HUES48 (cell line): ENCODE results near the gene PPP1R9B.

Source experiments
- H3K27ac ChIP-seq: one replicate; pipeline ENCODE4 v1.7.0; 2013; ENCODE audit warnings: low read depth, low read length, inconsistent platforms
- H3K27me3 ChIP-seq: 2 replicates; pipeline ENCODE4 v1.6.1; 2013; ENCODE audit warnings: mild to moderate bottlenecking, low read length; ENCODE audit not compliant: control insufficient read depth, insufficient read depth
- H3K36me3 ChIP-seq: 2 replicates; pipeline ENCODE4 v1.6.1; 2013; ENCODE audit warnings: low read length; ENCODE audit not compliant: control insufficient read depth, insufficient read depth
- H3K4me1 ChIP-seq: 2 replicates; pipeline ENCODE4 v1.6.1; 2013; ENCODE audit warnings: mild to moderate bottlenecking, low read length; ENCODE audit not compliant: control insufficient read depth, insufficient read depth
- H3K4me3 ChIP-seq: 2 replicates; pipeline ENCODE4 v1.5.1; 2013; ENCODE audit warnings: mild to moderate bottlenecking, low read depth, low read length
- H3K9ac ChIP-seq: 2 replicates; pipeline ENCODE4 v1.6.1; 2013; ENCODE audit warnings: mild to moderate bottlenecking, low read depth, low read length, moderate library complexity
- H3K9me3 ChIP-seq: 2 replicates; pipeline ENCODE4 v1.6.1; 2013; ENCODE audit warnings: low read length; ENCODE audit not compliant: control insufficient read depth, insufficient read depth

The PPP1R9B gene

DNA sequence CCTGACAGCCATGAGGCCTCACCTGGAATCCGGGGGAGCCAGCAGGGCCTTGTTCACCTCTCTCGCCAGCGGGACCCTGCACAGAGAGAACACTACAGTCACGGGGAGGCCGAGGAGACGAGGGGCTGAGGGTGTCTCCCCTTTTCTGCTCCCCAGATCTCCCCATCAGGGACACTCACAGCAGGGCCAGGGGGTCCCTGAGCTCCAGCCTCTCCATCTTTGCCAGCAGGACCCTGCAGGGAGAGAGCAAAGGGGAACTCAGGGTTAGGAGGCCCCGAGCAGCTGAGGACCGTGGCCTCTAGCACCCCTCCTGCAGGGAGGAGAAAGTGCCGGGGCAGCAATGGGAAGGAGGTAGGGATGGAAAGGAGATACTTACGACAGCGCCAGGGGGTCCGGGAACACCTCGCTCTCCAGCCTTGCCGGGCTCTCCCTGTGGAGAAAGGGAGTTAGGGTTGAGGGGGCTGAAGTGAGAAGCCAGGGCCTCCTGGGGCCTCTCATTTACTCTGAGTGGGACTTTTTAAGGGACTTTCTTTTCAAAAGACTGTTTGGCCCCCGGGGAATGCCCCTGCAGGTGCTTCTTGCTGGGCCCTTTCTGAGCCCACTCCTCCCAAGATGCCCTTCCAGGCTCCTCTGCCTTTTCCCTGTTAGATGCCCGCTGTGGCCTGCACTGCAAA lies 42.3 kb upstream of the PPP1R9B start:
- H3K27ac ChIP-seq, result no peak overlapping the region
- no peaks in the 10 kb centered on the region for H3K9me3 ChIP-seq
- no peak overlapping the region for H3K4me3 ChIP-seq
- H3K4me1 ChIP-seq, result no peaks in the 10 kb centered on the region
- H3K27me3 ChIP-seq, result no peaks in the 10 kb centered on the region
- H3K9ac ChIP-seq, result no peak overlapping the region
- H3K36me3 ChIP-seq, result peaks cover 89% of the 10 kb centered on the region

DNA sequence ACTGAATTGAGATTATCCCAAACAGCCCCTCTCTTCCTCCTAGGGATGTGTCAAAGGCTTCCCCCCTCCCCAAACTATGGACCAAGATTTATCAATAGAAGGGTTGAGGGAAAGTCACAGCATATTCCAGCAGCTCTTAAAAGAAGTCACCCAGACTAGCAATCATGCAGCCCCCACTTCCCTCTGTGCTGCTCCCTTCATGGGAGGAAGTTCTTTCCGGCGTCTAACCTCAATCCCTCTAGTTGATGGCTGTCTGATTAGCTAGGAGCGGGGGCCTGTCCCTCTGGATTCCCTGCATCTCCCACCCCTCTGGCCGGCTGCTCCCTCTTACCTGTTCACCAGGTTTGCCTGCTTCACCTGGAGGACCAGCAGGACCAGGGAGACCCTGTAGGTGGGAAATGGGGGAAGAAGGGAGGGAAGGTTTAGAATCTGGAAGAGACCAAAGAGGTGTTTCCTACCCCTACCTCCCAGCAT lies 41.7 kb upstream of the PPP1R9B start:
- Histone ChIP-seq H3K4me1 (no peaks in the 10 kb centered on the region), H3K9me3 (no peaks in the 10 kb centered on the region), H3K36me3 (peaks cover 89% of the 10 kb centered on the region), H3K9ac (no peak overlapping the region), H3K27me3 (no peaks in the 10 kb centered on the region), H3K4me3 (no peak overlapping the region), H3K27ac (no peak overlapping the region)

DNA sequence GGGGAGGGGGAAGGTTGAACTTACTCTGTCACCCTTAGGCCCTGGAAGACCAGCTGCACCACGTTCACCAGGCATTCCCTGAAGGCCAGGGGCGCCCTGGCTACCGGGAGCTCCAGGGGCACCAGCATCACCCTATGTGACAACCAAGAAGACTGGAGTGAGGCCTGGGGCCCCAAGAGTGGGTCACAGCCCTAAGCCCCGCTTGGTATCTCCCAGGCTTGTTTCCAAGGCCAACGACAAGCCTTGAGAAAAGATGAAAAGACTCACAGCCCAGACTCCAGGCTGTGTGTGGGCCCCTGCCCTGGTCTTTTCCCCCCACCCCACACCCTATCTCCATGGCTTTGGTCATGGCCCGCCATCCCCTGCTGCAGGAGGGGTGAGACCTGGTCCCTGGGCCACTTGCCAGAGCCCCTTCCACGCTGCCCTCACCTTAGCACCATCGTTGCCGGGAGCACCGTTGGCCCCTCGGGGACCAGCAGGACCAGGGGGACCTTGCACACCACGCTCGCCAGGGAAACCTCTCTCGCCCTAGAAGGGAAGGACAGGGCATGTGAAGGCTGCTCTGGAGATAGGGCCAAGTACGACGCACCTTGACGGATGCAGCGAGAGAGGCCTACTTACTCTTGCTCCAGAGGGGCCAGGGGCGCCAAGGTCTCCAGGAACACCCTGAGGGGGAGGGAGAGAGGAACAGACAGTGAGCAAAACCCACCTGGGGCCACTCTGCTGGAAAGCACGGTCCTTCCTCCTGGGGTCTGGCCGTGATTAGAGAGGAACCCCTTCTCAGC lies 41.1 kb upstream of the PPP1R9B start:
- no peak overlapping the region for H3K27ac ChIP-seq
- no peak overlapping the region for H3K4me3 ChIP-seq
- H3K36me3 ChIP-seq, result peaks cover 88% of the 10 kb centered on the region
- H3K27me3 ChIP-seq, result no peaks in the 10 kb centered on the region
- H3K9me3 ChIP-seq, result no peaks in the 10 kb centered on the region
- no peaks in the 10 kb centered on the region for H3K4me1 ChIP-seq
- no peak overlapping the region for H3K9ac ChIP-seq

DNA sequence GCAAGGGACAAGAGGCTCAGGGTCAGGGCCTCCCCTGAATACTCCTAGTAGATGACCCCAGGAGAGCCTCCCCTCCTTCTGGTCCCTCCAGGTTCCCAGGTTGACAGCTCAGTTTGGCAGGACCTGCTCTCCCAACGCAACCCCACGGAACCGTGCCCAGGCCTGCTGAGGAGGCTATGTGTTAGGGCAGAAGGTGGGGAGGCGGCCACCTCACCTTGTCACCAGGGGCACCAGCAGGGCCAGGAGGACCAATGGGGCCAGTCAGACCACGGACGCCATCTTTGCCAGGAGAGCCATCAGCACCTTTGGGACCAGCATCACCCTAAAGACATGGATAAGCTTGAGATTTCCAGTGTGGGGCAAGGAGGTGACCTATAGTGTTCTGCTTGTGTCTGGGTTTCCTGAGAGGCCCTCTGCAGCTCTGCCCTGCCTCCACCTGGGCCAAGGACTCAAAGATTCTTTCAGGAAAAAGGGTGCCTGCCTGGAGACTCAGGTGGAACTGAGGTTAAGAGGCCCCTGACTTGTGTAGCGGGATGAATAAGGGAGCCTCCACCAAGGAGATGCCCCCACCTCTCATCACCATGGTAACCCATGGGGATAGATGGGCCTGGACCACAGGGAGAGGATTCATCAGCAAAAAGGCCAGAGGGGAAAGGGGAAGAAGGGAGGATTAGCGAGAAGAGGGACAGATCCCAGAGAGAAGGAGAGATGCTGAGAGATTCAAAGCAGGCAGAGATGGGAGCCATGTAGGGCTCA lies 40.3 kb upstream of the PPP1R9B start:
- no peak overlapping the region for H3K27ac ChIP-seq
- peaks cover 89% of the 10 kb centered on the region for H3K36me3 ChIP-seq
- H3K9me3 ChIP-seq, result no peaks in the 10 kb centered on the region
- no peaks in the 10 kb centered on the region for H3K4me1 ChIP-seq
- H3K9ac ChIP-seq, result no peak overlapping the region
- H3K27me3 ChIP-seq, result no peaks in the 10 kb centered on the region
- no peak overlapping the region for H3K4me3 ChIP-seq

DNA sequence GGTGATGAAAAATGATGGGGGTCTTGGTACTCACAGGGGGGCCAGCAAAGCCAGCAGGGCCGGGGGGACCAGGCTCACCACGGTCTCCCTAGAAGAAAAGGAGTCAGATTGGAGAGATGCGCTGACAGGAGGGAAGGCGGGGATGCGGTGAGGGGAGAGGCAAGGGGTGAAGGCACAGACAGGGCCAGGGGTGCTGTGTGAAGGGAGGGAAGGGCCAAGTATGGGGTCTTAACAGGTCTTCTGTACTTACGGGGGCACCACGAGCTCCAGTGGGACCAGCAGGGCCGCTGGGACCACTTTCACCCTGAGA lies 39.8 kb upstream of the PPP1R9B start:
- Histone ChIP-seq H3K9me3 (no peaks in the 10 kb centered on the region), H3K9ac (no peak overlapping the region), H3K4me3 (no peak overlapping the region), H3K36me3 (peaks cover 85% of the 10 kb centered on the region), H3K4me1 (no peaks in the 10 kb centered on the region), H3K27ac (no peak overlapping the region), H3K27me3 (no peaks in the 10 kb centered on the region)

DNA sequence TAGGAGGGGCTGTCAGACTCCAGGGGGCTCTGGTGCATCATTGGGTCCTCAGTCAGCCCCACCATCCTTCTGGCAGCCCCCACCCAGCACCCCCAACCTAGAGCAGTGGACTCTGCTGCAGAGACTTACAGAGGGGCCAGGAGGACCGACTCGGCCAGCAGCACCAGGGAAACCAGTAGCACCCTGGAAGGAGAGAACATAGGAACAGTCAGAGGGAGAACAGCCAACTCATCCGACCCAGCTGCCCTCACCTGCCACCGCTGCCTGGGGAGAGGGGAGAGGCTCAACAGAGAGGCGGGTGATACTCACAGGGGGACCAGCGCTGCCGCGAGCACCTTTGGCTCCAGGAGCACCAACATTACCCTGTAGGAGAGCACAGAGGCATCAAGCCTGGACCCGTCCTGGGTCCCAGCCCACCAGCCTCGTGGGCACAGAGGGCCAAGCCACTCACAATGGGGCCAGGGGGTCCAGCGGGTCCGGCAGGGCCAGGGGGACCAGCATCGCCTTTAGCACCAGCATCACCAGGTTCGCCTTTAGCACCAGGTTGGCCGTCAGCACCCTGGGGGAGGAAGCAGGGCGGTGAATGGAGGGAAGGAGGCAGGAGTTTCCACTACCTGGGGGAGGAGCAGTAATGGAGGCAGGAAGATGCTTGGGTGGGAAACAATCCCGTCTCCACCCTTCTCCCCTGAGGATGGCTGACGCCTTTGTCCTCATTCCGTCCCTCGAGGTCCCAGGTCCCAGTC lies 39.2 kb upstream of the PPP1R9B start:
- Histone ChIP-seq H3K4me3 (no peak overlapping the region), H3K36me3 (peaks cover 81% of the 10 kb centered on the region), H3K9ac (no peak overlapping the region), H3K27ac (no peak overlapping the region), H3K4me1 (peaks cover under 1% of the 10 kb centered on the region; the same call in 1 of the 2 replicates), H3K9me3 (no peaks in the 10 kb centered on the region), H3K27me3 (no peaks in the 10 kb centered on the region)

DNA sequence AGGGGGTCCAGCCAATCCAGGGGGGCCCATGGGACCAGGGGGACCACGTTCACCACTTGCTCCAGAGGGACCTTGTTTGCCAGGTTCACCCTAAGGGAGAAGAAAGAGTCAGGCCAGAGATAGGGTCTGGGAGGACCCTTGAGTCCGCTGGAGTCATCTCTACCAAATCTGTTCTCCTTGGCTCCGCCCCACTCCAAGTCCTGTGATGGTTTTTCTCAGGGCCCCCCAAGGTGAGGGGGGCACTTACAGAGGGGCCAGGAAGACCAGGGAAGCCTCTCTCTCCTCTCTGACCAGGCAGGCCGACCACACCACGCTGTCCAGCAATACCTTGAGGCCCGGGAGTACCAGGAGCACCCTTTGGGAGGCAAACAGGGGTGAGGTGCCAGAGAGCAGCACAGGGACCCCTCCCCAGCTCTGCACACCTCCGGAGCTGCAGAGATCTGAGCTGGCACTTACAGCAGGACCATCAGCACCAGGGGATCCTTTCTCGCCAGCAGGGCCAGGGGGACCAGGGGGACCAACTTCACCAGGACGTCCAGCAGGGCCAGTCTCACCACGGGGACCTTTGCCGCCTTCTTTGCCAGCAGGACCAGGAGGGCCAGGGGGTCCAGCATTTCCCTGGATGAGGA lies 38.6 kb upstream of the PPP1R9B start:
- Histone ChIP-seq H3K4me1 (peaks cover 6% of the 10 kb centered on the region), H3K27ac (no peak overlapping the region), H3K4me3 (no peak overlapping the region), H3K9ac (no peak overlapping the region), H3K9me3 (no peaks in the 10 kb centered on the region), H3K36me3 (peaks cover 79% of the 10 kb centered on the region), H3K27me3 (no peaks in the 10 kb centered on the region)

DNA sequence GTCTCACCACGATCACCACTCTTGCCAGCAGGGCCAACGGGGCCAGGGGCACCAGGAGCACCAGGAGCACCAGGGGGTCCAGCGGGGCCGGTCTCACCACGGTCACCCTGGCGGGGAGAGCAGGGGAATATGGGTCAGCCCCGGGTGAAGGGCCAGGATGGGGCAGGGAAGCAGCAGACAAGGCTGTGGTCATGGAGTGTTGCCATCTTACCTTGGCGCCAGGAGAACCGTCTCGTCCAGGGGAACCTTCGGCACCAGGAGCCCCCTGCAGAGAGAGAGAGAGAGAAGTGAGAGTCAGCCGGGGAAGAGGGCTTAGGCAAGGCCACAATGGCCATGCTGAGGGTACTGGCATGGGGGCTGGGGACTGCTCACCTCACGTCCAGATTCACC lies 38.0 kb upstream of the PPP1R9B start:
- Histone ChIP-seq H3K27ac (no peak overlapping the region), H3K4me1 (peaks cover 11% of the 10 kb centered on the region), H3K27me3 (no peaks in the 10 kb centered on the region), H3K36me3 (peaks cover 74% of the 10 kb centered on the region), H3K9me3 (no peaks in the 10 kb centered on the region), H3K4me3 (no peak overlapping the region), H3K9ac (no peak overlapping the region)

DNA sequence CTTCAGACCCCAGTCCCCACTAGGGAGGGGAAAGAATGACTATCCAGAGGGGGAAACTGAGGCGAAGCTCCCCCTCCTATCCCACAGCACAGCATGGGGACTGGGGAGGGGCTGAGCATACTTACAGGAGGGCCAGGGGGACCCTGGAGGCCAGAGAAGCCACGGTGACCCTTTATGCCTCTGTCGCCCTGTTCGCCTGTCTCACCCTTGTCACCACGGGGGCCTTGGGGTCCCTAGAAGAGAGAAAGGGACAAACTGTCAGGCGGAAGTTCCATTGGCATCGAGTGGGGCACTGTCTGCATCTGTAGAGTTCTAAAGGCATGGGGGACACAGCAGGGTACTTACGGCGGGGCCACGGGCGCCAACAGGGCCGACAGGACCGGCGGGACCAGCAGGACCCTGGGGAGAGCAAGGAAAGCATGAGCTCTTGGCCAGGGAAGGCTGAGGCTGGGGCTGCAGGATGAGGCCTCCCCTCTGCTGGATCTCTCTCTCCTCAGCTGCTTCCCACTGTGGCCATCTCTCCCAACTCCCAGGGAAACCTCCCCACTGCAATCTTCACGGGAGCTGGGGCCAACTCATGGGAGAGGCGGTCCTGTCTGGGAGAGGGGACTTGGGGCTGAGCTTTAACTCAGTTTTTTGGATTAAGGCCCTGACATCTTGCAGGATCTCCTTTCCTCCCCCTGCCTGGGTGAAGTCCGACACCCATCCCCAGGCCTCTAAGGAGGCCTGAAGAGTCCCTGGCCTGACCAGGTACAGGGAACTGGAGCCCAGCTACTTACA lies 37.5 kb upstream of the PPP1R9B start:
- Histone ChIP-seq H3K4me1 (peaks cover 14% of the 10 kb centered on the region), H3K36me3 (peaks cover 71% of the 10 kb centered on the region), H3K9me3 (no peaks in the 10 kb centered on the region), H3K9ac (no peak overlapping the region), H3K4me3 (no peak overlapping the region), H3K27me3 (no peaks in the 10 kb centered on the region), H3K27ac (no peak overlapping the region)

DNA sequence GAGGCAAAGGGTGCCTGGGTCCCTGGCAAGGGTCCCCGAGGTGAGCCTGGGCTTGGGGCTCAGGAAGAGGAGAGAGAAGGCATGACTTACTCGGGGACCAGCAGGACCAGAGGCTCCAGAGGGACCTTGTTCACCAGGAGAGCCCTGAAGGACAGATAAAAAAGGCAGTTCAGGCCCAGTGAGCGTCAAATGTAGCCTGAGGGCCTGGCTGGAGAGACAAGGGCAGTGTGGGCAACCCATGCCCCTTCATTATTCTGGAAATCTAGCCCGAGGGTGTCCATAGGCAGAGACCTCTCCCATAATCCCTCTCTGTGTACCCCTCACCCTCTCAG lies 36.9 kb upstream of the PPP1R9B start:
- Histone ChIP-seq H3K27me3 (no peaks in the 10 kb centered on the region), H3K9me3 (no peaks in the 10 kb centered on the region), H3K36me3 (peaks cover 65% of the 10 kb centered on the region), H3K9ac (no peak overlapping the region), H3K4me3 (no peak overlapping the region), H3K27ac (no peak overlapping the region), H3K4me1 (peaks cover 14% of the 10 kb centered on the region)
